ENCODE data around the gene CDC42SE2. TPM values are rescaled to one million over a fixed set of nuclear protein-coding genes. Genes with fewer than 3 reads are reported as not detected.

The CDC42SE2 gene
- total RNA-seq, 6 experiments from 2014 or later: 10.3 to 19.8 (median 15.0) TPM

DNA sequence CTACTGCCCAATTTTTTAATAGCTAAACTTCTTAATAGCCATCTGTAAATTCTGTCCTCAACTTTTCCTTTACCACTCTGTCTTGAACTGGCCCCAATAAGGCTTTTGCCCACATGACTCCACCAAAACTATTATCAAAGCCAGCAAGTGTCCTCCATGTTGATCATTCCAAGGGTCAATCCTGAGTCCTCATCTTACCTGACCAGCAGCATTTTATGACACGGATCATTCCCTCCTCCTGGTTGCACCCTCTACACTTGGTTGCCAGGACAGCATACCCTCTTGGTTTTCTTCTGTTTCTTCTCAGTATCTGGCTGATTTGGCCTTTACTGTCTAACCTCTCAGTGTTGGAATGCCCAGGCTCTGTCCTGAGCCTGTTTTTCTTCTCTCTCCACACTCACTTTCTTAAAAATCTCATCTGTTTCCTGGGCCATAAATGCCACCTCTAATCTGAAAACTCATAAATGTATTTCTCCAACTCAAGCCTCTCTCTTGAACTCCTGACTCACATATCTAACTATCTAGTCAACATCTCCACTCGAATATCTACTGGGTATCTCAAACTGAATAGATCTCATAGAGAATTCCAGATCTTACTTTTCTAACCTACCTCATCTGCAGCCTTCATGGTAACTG is 40.0 kb upstream of the CDC42SE2 start:
- intact Hi-C loops (cut with DNase I): no loop called here

DNA sequence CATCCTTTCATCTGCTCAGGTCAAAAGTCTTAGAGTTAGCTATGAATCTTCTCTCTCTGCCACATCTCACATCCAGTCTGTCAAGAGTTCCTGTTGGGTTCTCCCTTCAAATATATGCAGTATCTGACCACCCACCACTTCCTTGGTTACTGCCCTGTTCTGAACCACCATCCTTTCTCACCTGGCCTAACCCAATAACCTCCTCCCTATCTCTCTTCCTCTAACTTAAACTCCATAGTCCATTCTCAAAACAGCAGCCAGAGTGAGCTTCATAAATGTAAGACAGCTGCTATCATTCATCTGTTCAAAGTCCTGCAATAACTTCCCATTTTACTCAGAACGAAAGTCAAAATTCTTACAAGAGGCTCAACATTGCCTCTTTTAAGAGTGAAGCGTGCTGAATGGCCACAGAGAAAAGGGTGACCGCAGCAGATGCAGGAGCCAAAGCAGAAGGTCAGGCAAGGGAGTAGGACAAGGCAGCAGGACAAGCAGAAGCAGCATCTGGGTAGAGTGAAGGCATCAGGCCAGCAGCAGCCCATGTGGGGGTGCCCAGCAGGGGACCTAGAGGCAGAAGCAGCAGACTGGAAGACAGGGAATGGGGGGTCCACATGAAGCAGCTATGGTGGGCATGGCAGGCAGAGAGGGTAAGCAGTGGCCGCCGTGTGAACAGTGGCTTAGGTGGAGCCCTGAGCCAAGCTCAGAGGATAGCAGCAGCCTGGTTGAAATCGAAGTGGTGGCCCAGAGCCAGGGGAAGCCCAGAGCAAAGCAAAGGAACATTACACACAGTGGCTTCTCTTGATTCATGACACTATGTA is 39.3 kb upstream of the CDC42SE2 start:
- Histone ChIP-seq H3K9me3 (no peaks in the 10 kb centered on the region), H3K36me3 (no peaks in the 10 kb centered on the region), H3K4me1 (no peaks in the 10 kb centered on the region), H3K27me3 (no peaks in the 10 kb centered on the region), H3K4me3 (no peak overlapping the region), H3K27ac (no peak overlapping the region)
- TF ChIP-seq POLR2A (IDR thresholded peaks at IDR 0.05): no peak
- TF ChIP-seq, protein P1, sequence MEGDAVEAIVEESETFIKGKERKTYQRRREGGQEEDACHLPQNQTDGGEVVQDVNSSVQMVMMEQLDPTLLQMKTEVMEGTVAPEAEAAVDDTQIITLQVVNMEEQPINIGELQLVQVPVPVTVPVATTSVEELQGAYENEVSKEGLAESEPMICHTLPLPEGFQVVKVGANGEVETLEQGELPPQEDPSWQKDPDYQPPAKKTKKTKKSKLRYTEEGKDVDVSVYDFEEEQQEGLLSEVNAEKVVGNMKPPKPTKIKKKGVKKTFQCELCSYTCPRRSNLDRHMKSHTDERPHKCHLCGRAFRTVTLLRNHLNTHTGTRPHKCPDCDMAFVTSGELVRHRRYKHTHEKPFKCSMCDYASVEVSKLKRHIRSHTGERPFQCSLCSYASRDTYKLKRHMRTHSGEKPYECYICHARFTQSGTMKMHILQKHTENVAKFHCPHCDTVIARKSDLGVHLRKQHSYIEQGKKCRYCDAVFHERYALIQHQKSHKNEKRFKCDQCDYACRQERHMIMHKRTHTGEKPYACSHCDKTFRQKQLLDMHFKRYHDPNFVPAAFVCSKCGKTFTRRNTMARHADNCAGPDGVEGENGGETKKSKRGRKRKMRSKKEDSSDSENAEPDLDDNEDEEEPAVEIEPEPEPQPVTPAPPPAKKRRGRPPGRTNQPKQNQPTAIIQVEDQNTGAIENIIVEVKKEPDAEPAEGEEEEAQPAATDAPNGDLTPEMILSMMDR (IDR thresholded peaks at IDR 0.05): no peak
- intact Hi-C loops (cut with DNase I): no loop called here
- WGBS (ENCODE audit: insufficient coverage, low coverage, low lambda C conversion rate, missing lambda C conversion rate): 52% methylated on average over 6 of the region's 6 CpGs
- DNase-seq: peak; percentile 55 to 62 (median 56)
- ATAC-seq: peak; percentile 69 to 94 (median 78)

More for the DNA sequence above, 40.0 kb upstream of the CDC42SE2 start:
- TF ChIP-seq, protein P1 (IDR thresholded peaks at IDR 0.05): no peak
- no peak for TF ChIP-seq POLR2A (IDR thresholded peaks at IDR 0.05)
- Histone ChIP-seq H3K36me3 (no peaks in the 10 kb centered on the region), H3K9me3 (no peaks in the 10 kb centered on the region), H3K4me3 (no peak overlapping the region), H3K4me1 (no peaks in the 10 kb centered on the region), H3K27me3 (no peaks in the 10 kb centered on the region), H3K27ac (no peak overlapping the region)
- WGBS (ENCODE audit: insufficient coverage, low coverage, low lambda C conversion rate, missing lambda C conversion rate): 48% methylated on average over 2 of the region's 2 CpGs
- no peak for ATAC-seq
- DNase-seq: no peak

DNA sequence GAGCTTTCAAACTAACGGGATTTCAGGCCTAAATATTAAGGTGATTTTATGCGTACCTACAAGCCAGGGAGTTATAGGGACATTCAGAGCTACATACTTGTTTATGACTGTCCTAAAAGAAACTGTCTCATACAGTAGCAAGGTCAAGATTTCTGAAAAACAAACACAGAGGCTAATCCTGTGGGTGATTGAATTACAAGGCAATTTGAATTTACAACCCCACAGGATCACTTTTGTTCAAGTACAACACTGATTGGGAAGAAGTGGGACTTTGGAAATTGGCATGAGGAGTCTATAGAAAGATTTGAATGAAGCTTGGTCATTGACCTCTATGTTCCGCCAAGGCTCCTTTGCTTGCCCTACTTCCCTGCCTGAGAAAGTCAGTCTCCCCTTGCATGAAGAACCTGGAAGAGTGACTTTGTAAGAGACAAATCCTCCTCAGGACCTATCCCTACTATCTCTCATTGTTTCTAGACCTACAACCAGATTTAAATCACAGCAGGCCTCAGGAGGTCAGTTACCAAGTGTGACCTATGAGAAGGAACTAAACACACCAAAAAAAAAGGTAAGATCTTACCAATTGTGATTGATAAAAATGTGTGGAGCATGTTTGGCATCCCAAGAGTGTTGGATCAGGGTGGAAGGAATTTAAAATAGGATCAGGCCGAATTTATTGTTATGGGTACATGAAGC is 38.4 kb upstream of the CDC42SE2 start:
- ATAC-seq (no peak), DNase-seq (no peak)
- Histone ChIP-seq H3K27ac (no peak overlapping the region), H3K36me3 (no peaks in the 10 kb centered on the region), H3K4me1 (no peaks in the 10 kb centered on the region), H3K4me3 (no peak overlapping the region), H3K27me3 (no peaks in the 10 kb centered on the region), H3K9me3 (no peaks in the 10 kb centered on the region)
- TF ChIP-seq POLR2A (IDR thresholded peaks at IDR 0.05): no peak
- TF ChIP-seq, protein P1 (IDR thresholded peaks at IDR 0.05): no peak
- intact Hi-C loops (cut with DNase I): no loop called here
- 63% methylated on average over 4 of the region's 4 CpGs for WGBS (ENCODE audit: insufficient coverage, low coverage, low lambda C conversion rate, missing lambda C conversion rate)

DNA sequence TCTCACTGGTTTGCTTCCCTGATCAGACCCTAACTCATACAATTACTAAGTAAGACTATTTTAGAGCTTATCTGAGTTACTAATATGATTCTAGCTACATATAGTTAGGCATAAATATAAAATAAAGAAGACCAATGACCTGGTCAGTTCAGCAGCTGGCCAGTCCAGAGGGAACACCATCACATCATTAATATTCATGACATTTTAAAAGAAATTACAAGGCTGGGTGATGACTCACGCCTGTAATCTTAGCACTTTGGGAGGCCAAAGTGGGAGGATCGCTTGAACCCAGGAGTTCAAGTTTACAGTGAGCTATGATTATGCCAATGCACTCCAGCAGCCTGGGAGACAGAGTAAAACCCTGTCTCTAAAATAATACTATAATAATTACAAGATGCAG is 37.0 kb upstream of the CDC42SE2 start:
- Histone ChIP-seq H3K4me1 (no peaks in the 10 kb centered on the region), H3K27ac (no peak overlapping the region), H3K9me3 (no peaks in the 10 kb centered on the region), H3K27me3 (no peaks in the 10 kb centered on the region), H3K4me3 (no peak overlapping the region), H3K36me3 (no peaks in the 10 kb centered on the region)
- DNase-seq (no peak), ATAC-seq (no peak)
- 89% methylated on average over 2 of the region's 2 CpGs for WGBS (ENCODE audit: insufficient coverage, low coverage, low lambda C conversion rate, missing lambda C conversion rate)
- TF ChIP-seq, protein P1 (IDR thresholded peaks at IDR 0.05): no peak
- no peak for TF ChIP-seq POLR2A (IDR thresholded peaks at IDR 0.05)
- intact Hi-C loops (cut with DNase I): no loop called here

All from right lobe of liver (tissue), 6 donors.